ENCODE measurements around the gene GPATCH8. TPM values are rescaled to one million over a fixed set of nuclear protein-coding genes. Genes with fewer than 3 reads are reported as not detected.

Gene GPATCH8
- total RNA-seq, 4 donors from 2014 or later = 55.1 to 71.2 (median 59.8) TPM

DNA sequence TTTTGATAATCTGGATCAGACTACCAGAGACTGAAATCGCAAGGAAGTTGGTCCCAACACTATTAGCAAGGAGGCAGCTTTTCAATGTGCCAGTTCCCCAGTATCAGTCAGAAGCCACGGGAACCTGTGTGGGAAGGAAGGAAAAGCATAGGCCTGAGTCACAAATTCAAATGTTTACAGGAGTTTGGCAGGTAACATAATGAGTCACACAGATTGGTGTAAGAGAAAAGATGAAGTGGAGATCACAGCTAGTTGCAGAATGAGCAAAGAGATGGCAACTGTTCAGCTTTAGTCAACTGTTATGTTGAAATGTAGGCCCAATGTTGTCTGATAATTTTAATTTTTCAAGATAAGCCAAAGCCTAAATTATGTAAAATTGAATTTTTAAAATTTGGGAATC, 85.7 kb downstream of the GPATCH8 start:
- H3K27me3 ChIP-seq = no peaks in the 10 kb centered on the region
- 85 to 93% methylated on average over 2 of the region's 2 CpGs for WGBS, 2 donors
- no peak for DNase-seq (ENCODE audit: low spot score in 2 of 2)
- peaks cover 0 to 79% (median 0%) of the 10 kb centered on the region in 3 donors for H3K36me3 ChIP-seq
- no peak overlapping the region for H3K27ac ChIP-seq
- no peaks in the 10 kb centered on the region for H3K9me3 ChIP-seq
- TF ChIP-seq POLR2A (IDR thresholded peaks at IDR 0.05) = no peak
- TF ChIP-seq, protein P1, sequence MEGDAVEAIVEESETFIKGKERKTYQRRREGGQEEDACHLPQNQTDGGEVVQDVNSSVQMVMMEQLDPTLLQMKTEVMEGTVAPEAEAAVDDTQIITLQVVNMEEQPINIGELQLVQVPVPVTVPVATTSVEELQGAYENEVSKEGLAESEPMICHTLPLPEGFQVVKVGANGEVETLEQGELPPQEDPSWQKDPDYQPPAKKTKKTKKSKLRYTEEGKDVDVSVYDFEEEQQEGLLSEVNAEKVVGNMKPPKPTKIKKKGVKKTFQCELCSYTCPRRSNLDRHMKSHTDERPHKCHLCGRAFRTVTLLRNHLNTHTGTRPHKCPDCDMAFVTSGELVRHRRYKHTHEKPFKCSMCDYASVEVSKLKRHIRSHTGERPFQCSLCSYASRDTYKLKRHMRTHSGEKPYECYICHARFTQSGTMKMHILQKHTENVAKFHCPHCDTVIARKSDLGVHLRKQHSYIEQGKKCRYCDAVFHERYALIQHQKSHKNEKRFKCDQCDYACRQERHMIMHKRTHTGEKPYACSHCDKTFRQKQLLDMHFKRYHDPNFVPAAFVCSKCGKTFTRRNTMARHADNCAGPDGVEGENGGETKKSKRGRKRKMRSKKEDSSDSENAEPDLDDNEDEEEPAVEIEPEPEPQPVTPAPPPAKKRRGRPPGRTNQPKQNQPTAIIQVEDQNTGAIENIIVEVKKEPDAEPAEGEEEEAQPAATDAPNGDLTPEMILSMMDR (IDR thresholded peaks at IDR 0.05) = no peak
- no peak for TF ChIP-seq EP300 (IDR thresholded peaks at IDR 0.05)
- peaks cover 0 to 5% (median 0%) of the 10 kb centered on the region in 4 donors for H3K4me1 ChIP-seq
- H3K4me3 ChIP-seq = no peak overlapping the region

DNA sequence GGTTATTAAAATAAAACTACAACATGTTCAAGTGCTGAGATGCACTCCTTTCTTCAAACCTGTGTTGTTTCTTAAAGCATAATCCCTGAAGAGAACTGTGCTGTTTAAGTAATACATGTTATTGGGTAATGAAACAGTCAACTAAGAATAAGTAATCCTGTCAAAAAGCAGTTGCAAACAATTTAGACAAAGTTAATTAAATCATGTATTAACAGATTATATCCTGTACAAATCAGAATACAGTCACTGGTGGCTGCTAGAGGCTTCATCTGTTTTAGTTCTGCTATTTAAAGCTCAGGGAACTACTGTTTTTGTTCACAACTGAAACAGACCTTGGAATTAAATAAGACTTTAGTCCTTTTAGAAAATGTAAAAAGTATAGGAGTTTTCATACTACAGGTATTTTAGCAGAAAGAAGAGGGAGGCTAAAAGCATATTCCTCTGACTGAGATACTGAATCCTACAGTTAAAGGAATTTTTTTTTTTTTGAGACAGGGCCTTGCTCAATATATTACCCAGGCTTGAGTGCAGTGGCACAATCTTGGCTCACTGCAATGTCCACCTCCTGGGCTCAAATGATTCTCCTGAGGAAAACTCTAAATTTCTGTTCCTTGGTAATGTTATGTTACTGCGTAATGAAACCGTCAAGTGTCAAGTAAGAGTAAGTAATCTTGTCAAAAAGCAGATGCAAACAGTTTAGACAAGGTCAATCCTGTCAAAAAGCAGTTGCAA, 86.5 kb downstream of the GPATCH8 start:
- no peaks in the 10 kb centered on the region for H3K9me3 ChIP-seq
- H3K4me3 ChIP-seq = no peak overlapping the region
- no peaks in the 10 kb centered on the region for H3K27me3 ChIP-seq
- no peak overlapping the region for H3K27ac ChIP-seq
- H3K36me3 ChIP-seq = peaks cover 0 to 77% (median 0%) of the 10 kb centered on the region in 3 donors
- no peak for DNase-seq (ENCODE audit: low spot score in 2 of 2)
- TF ChIP-seq, protein P1 (IDR thresholded peaks at IDR 0.05) = no peak
- TF ChIP-seq POLR2A (IDR thresholded peaks at IDR 0.05) (no peak), EP300 (IDR thresholded peaks at IDR 0.05) (no peak)
- peaks cover 0 to 5% (median 0%) of the 10 kb centered on the region in 4 donors for H3K4me1 ChIP-seq
- 97 to 98% methylated on average over 2 of the region's 2 CpGs for WGBS, 2 donors

DNA sequence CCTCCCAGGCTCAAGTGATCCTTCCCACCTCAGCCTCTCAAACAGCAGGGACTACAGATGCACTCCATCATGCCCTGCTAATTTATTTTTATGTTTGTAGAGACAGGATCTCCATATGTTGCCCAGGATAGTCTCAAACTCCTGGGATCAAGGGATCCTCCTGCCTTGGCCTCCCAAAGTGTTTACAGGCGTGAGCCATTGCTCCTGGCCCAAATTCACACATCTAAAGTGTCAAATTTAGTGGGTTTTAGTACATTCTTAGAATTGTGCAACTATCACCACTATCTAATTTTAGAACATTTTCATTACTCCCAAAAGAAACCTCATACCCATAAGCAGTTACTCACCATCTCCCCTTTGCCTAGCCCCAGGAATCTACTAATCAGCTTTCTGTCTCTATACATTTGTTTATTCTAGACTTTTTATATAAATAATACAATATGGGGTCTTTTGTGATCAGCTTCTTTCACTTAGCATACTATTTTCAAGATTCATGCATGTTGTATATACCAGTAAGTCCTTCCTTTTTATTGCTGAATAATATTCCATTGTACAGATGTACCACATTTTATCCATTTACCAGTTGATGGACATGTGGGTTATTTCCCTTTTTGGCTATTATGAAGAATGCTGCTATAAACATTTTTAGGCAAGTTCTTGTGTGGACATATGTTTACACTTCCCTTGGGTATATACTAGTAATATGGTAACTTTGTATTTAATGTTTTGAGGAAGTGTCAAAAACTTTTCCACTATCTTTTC, 88.6 kb downstream of the GPATCH8 start:
- WGBS, 2 donors = 97 to 100% methylated on average over 1 of the region's 1 CpG
- H3K27me3 ChIP-seq = no peaks in the 10 kb centered on the region
- H3K9me3 ChIP-seq = no peaks in the 10 kb centered on the region
- no peaks in the 10 kb centered on the region for H3K4me1 ChIP-seq
- no peak overlapping the region for H3K4me3 ChIP-seq
- TF ChIP-seq EP300 (IDR thresholded peaks at IDR 0.05) (no peak), POLR2A (IDR thresholded peaks at IDR 0.05) (no peak)
- TF ChIP-seq, protein P1 (IDR thresholded peaks at IDR 0.05) = no peak
- DNase-seq (ENCODE audit: low spot score in 2 of 2) = no peak
- peaks cover 0 to 65% (median 0%) of the 10 kb centered on the region in 3 donors for H3K36me3 ChIP-seq
- H3K27ac ChIP-seq = no peak overlapping the region

DNA sequence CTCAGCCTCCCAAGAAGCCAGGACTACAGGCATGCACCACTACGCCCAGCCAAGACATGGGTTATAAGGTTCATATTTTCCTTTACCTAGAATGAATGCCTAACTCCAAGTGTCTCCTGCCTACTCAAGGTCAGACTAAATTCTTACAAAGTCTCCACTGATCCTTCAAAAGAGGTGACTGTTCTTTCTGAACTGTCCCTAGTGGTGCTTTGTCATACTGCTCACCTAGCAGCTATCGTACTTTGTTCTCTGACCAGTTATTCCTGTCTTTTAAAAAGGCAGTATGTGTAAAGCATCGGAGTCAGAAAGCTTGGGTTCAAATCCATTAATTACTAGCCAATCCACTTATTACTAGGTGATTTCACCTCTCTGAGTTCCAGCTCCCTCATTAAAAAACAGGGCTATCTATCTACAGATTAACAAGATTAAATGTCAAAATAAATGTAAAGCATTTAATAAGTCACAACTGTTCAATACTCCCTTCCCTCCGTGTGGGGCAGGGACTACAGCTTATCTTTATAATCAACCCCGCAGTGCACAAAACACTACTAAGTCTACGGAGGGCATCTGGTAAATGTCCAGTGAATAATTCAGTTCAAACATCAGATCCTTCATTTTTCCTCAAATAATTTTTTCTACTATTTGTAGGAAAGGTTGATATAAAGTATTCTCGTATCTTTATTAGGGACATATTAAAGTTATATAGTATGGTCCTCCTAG, 93.7 kb downstream of the GPATCH8 start:
- H3K9me3 ChIP-seq = no peaks in the 10 kb centered on the region
- no peak for DNase-seq (ENCODE audit: low spot score in 2 of 2)
- H3K27ac ChIP-seq = no peak overlapping the region
- WGBS, 2 donors = 80 to 90% methylated on average over 7 of the region's 7 CpGs
- H3K4me3 ChIP-seq = no peak overlapping the region
- H3K36me3 ChIP-seq = peaks cover 0 to 41% (median 0%) of the 10 kb centered on the region in 3 donors
- no peaks in the 10 kb centered on the region for H3K4me1 ChIP-seq
- no peaks in the 10 kb centered on the region for H3K27me3 ChIP-seq
- TF ChIP-seq POLR2A (IDR thresholded peaks at IDR 0.05) (no peak), EP300 (IDR thresholded peaks at IDR 0.05) (no peak)
- TF ChIP-seq, protein P1 (IDR thresholded peaks at IDR 0.05) = no peak
